HepG2 (cell line): ENCODE results near the gene MAT2A. TPM values are rescaled to one million over a fixed set of nuclear protein-coding genes. Genes with fewer than 3 reads are reported as not detected.

Experiments used
- BHLHE40 ChIP-seq: IDR thresholded peaks from 2 replicates; pipeline ENCODE4 v1.6.1; 2011; ENCODE audit warnings: low read length, improper control_type of control experiment
- BRD4 ChIP-seq: sonication (generic); formaldehyde crosslinking; IDR thresholded peaks from 2 replicates; pipeline ENCODE4 v1.4.0; 2020; ENCODE audit warnings: missing genetic modification reagents
- ETV6 ChIP-seq: sonication (generic); formaldehyde crosslinking; conservative IDR thresholded peaks from 2 replicates; pipeline ENCODE4 v1.4.0; 2020; ENCODE audit warnings: missing genetic modification reagents
- FOXO4 ChIP-seq: sonication (generic); formaldehyde crosslinking; conservative IDR thresholded peaks from 2 replicates; pipeline ENCODE4 v1.8.1; 2023; ENCODE audit warnings: missing genetic modification reagents
- GTF3A ChIP-seq: sonication (generic); formaldehyde crosslinking; conservative IDR thresholded peaks from 2 replicates; pipeline ENCODE4 v1.4.0; 2020; ENCODE audit warnings: mild to moderate bottlenecking, missing genetic modification reagents
- NFRKB ChIP-seq: fragments of 450-650 bp; IDR thresholded peaks from 2 replicates; pipeline ENCODE4 v1.6.1; 2017
- POLR2AphosphoS5 ChIP-seq: IDR thresholded peaks from 2 replicates; pipeline ENCODE4 v1.6.1; 2012; ENCODE audit warnings: low read depth, low read length
- RBM39 ChIP-seq: fragments of 200-400 bp; formaldehyde crosslinking; IDR thresholded peaks from one replicate; pipeline ENCODE4 v1.6.1; 2018; ENCODE audit warnings: antibody characterized with exemption, mild to moderate bottlenecking, low read depth, low read length; ENCODE audit not compliant: poor library complexity, severe bottlenecking
- RFXANK ChIP-seq: IDR thresholded peaks from 2 replicates; pipeline ENCODE4 v1.6.1; 2016
- SAFB2 ChIP-seq: sonication (generic); formaldehyde crosslinking; IDR thresholded peaks from 2 replicates; pipeline ENCODE4 v1.5.1; 2020; ENCODE audit warnings: missing genetic modification reagents, low read depth, mild to moderate bottlenecking, borderline replicate concordance
- TARDBP ChIP-seq: sonication (generic); formaldehyde crosslinking; IDR thresholded peaks from 2 replicates; pipeline ENCODE4 v1.8.0; 2022; ENCODE audit warnings: mild to moderate bottlenecking, missing genetic modification reagents
- TSC22D2 ChIP-seq: sonication (generic); formaldehyde crosslinking; IDR thresholded peaks from 2 replicates; pipeline ENCODE4 v1.5.1; 2020; ENCODE audit warnings: missing genetic modification reagents, mild to moderate bottlenecking, borderline replicate concordance
- USF2 ChIP-seq, 2 experiments: sonication (generic) in 1 of 2; formaldehyde crosslinking in 1 of 2; IDR thresholded peaks; 2 replicates each; pipeline versions ENCODE4 v1.5.1 to v1.6.1; 2011 to 2020; ENCODE audit warnings: borderline replicate concordance in 1 of 2, low read depth in 1 of 2, low read length in 1 of 2, mild to moderate bottlenecking in 1 of 2, missing genetic modification reagents in 1 of 2, moderate library complexity in 1 of 2
- ZMAT3 ChIP-seq: sonication (generic); formaldehyde crosslinking; conservative IDR thresholded peaks from 2 replicates; pipeline ENCODE4 v1.7.0; 2021; ENCODE audit warnings: missing genetic modification reagents
- ZNF484 ChIP-seq: sonication (generic); formaldehyde crosslinking; IDR thresholded peaks from 2 replicates; pipeline ENCODE4 v1.5.1; 2020; ENCODE audit warnings: mild to moderate bottlenecking, low read depth, missing genetic modification reagents, borderline replicate concordance
- ZNF501 ChIP-seq: sonication (generic); formaldehyde crosslinking; IDR thresholded peaks from 2 replicates; pipeline ENCODE4 v1.5.1; 2020; ENCODE audit warnings: mild to moderate bottlenecking, moderate library complexity, missing genetic modification reagents
- ZNF616 ChIP-seq: sonication (generic); formaldehyde crosslinking; IDR thresholded peaks from 2 replicates; pipeline ENCODE4 v1.5.0; 2020; ENCODE audit warnings: low read depth, mild to moderate bottlenecking, missing genetic modification reagents
- ZNF777 ChIP-seq: sonication (generic); formaldehyde crosslinking; IDR thresholded peaks from 2 replicates; pipeline ENCODE4 v1.4.0; 2020; ENCODE audit warnings: missing genetic modification reagents
- ZNF790 ChIP-seq: sonication (generic); formaldehyde crosslinking; IDR thresholded peaks from 2 replicates; pipeline ENCODE4 v1.8.0; 2022; ENCODE audit warnings: missing genetic modification reagents, mild to moderate bottlenecking, borderline replicate concordance
- ZNF83 ChIP-seq: sonication (generic); formaldehyde crosslinking; IDR thresholded peaks from 2 replicates; pipeline ENCODE4 v1.4.0; 2020; ENCODE audit warnings: missing genetic modification reagents, mild to moderate bottlenecking, borderline replicate concordance
- polyA plus RNA-seq, 8 experiments: library from polyadenylated mRNA; depleted of rRNA in 3 of 8; stranded (reverse) in 7 of 8; unstranded in 1 of 8; fragments of >200 nt; fragmentation: Illumina TruSeq in 4 of 8; extraction: Trizol in 4 of 8; gene quantifications; 2 replicates each; pipeline versions ENCODE4 v1.2.1 to v1.2.3, GENCODE V29; 2011 to 2016; ENCODE audit warnings: low read depth in 4 of 8, missing spikeins in 1 of 8, mixed read lengths in 1 of 8; ENCODE audit not compliant: insufficient read depth in 1 of 8
- total RNA-seq, 5 experiments: library from RNA; depleted of rRNA; stranded (reverse); fragments of >200 nt; fragmentation: Illumina TruSeq; extraction: Trizol; gene quantifications; 2 replicates each; pipeline ENCODE4 v1.2.3, GENCODE V29; 2016; ENCODE audit warnings: low read depth in 1 of 5
- TF ChIP-seq, protein P1 (sequence below): sonication (generic); formaldehyde crosslinking; IDR thresholded peaks from 2 replicates; pipeline ENCODE4 v1.5.1; 2020; ENCODE audit warnings: mild to moderate bottlenecking, missing genetic modification reagents

MAT2A gene
- total and polyA plus RNA-seq, 2 of the 13 experiments (the other 11 are each of a cell fraction or from before 2014, with no cell fraction given) = 155 to 331 TPM

DNA sequence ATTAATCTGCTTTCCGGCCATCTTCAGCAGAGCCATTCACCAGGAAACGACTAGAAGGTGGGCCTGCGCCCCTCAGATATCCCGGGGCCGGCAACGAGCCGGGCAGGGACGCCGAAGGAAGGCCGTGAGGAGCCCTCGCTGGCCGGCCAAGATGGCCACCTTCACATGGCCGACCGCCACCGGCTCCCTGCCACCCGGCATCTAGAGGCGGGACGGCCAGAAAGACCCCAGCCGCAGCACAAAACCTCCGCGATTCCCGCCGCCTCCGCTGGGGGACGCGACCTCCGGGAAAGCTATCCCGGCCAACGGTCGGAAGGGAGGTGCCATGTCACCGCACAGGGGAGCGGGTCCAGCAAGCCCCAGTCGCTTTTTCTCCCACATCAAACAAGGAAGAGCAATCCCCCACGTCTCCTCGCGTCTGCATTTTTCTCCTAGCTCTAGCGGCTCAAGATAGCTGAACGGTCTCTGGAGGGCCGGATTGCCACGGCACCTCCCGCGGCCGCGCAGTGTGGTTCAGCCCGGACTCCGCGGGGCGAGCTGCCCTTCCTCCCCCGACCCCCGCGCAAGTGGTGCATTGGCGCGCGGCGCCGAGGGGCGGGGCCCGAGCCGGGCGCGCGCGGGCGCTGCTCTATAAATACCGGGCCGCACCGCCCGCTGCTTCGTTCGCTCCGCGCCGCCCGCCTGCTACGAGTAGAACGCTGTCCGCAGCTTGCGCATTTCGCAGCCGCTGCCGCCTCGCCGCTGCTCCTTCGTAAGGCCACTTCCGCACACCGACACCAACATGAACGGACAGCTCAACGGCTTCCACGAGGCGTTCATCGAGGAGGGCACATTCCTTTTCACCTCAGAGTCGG is at the start of gene MAT2A (continued):
- TF ChIP-seq FOXO4 (CRISPR knock-in tag) (no peak), BHLHE40 (peak; percentile 96), RFXANK (CRISPR knock-in tag) (peak; percentile 66; the same call in 1 of the 2 replicates), ZNF484 (CRISPR knock-in tag) (peak; percentile 48; the same call in 1 of the 2 replicates), ZNF501 (CRISPR knock-in tag) (peak; percentile 87), RBM39 (peak; percentile 100), BRD4 (CRISPR knock-in tag) (peak; percentile 97), ZNF83 (peak; percentile 85; the same call in 1 of the 2 replicates), USF2 (IDR thresholded peaks at IDR 0.05; ENCODE audit: low read depth, low read length) (no peak), USF2 (CRISPR knock-in tag; IDR thresholded peaks at IDR 0.05; ENCODE audit: borderline replicate concordance) (peak; percentile 63; the same call in 1 of the 2 replicates), GTF3A (peak; percentile 92), TARDBP (peak; percentile 63; the same call in 1 of the 2 replicates), ZNF790 (peak; percentile 99), NFRKB (peak; percentile 95), ZNF616 (CRISPR knock-in tag) (peak; percentile 41; the same call in 1 of the 2 replicates), SAFB2 (CRISPR knock-in tag) (peak; percentile 57; the same call in 1 of the 2 replicates), ZMAT3 (CRISPR knock-in tag) (peak; percentile 53; the same call in 1 of the 2 replicates), TSC22D2 (peak; percentile 91), ZNF777 (CRISPR knock-in tag) (peak; percentile 74), ETV6 (CRISPR knock-in tag) (peak; percentile 84), POLR2AphosphoS5 (peak; percentile 99)
- TF ChIP-seq, protein P1, sequence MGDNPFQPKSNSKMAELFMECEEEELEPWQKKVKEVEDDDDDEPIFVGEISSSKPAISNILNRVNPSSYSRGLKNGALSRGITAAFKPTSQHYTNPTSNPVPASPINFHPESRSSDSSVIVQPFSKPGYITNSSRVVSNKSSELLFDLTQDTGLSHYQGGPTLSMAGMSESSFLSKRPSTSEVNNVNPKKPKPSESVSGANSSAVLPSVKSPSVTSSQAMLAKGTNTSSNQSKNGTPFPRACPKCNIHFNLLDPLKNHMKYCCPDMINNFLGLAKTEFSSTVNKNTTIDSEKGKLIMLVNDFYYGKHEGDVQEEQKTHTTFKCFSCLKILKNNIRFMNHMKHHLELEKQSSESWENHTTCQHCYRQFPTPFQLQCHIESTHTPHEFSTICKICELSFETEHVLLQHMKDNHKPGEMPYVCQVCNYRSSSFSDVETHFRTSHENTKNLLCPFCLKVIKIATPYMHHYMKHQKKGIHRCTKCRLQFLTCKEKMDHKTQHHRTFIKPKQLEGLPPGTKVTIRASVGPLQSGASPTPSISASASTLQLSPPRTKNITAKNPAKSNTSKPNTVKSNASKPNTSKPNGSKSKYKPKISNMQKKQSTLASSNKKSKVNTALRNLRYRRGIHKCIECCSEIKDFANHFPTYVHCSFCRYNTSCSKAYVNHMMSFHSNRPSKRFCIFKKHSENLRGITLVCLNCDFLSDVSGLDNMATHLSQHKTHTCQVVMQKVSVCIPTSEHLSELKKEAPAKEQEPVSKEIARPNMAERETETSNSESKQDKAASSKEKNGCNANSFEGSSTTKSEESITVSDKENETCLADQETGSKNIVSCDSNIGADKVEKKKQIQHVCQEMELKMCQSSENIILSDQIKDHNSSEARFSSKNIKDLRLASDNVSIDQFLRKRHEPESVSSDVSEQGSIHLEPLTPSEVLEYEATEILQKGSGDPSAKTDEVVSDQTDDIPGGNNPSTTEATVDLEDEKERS = no peak
